Natural killer cell (primary cell): ENCODE data around the gene ACOX3. TPM values are rescaled to one million over a fixed set of nuclear protein-coding genes. Genes with fewer than 3 reads are reported as not detected.

Experiments used
- ATAC-seq, 3 donors: fragments of 150-1000 bp in 2 of 3; fragments of 200-7000 bp in 1 of 3; cut with Tn5 transposase; 1 replicate in 1 of 3; 2 replicates in 2 of 3; pipeline ENCODE4 v1.10.0; 2021; ENCODE audit warnings: mild to moderate bottlenecking in 2 of 3, moderate library complexity in 2 of 3
- DNase-seq, 2 donors: peaks; one replicate each; pipeline versions ENCODE4 v3.0.0 to v3.0.0-alpha.2; 2013 to 2021; ENCODE audit warnings: mixed read lengths in 1 of 2
- H3K27ac ChIP-seq: one replicate; pipeline ENCODE4 v1.5.1; 2013; ENCODE audit warnings: mild to moderate bottlenecking, low read length
- H3K27me3 ChIP-seq: one replicate; pipeline ENCODE4 v1.6.1; 2013; ENCODE audit warnings: low read length; ENCODE audit not compliant: control insufficient read depth, insufficient read depth
- H3K36me3 ChIP-seq: one replicate; pipeline ENCODE4 v1.6.1; 2013; ENCODE audit warnings: low read length; ENCODE audit not compliant: control insufficient read depth, insufficient read depth
- H3K4me1 ChIP-seq: one replicate; pipeline ENCODE4 v1.6.1; 2013; ENCODE audit warnings: low read length; ENCODE audit not compliant: control insufficient read depth, insufficient read depth
- H3K4me3 ChIP-seq: one replicate; pipeline ENCODE4 v1.5.1; 2013; ENCODE audit warnings: low read length
- H3K9me3 ChIP-seq: one replicate; pipeline ENCODE4 v1.6.1; 2013; ENCODE audit warnings: low read length; ENCODE audit not compliant: control insufficient read depth, insufficient read depth
- H3K27ac Mint-ChIP-seq, 2 donors: one replicate each; pipeline ENCODE4 v1.8.0; 2022; ENCODE audit warnings: mild to moderate bottlenecking in 2 of 2, mixed read lengths in 2 of 2, moderate library complexity in 1 of 2
- H3K27me3 Mint-ChIP-seq, 2 donors: one replicate each; pipeline ENCODE4 v1.8.0; 2022; ENCODE audit warnings: low read depth in 2 of 2, mixed read lengths in 2 of 2
- H3K36me3 Mint-ChIP-seq: one replicate; pipeline ENCODE4 v1.8.0; 2022; ENCODE audit warnings: mixed read lengths
- H3K4me1 Mint-ChIP-seq, 2 donors: one replicate each; pipeline ENCODE4 v1.8.0; 2022; ENCODE audit warnings: mixed read lengths in 2 of 2
- H3K4me3 Mint-ChIP-seq: one replicate; pipeline ENCODE4 v1.8.0; 2022; ENCODE audit warnings: mild to moderate bottlenecking, moderate library complexity, mixed read lengths
- H3K9me3 Mint-ChIP-seq, 2 donors: one replicate each; pipeline ENCODE4 v1.8.0; 2022; ENCODE audit warnings: mixed read lengths in 2 of 2
- WGBS: methylation state at CpG from one replicate; pipeline ENCODE4 v1.1.7; 2013; ENCODE audit warnings: missing lambda C conversion rate; ENCODE audit not compliant: insufficient coverage; 5-methylcytosine and 5-hydroxymethylcytosine counted together
- intact Hi-C: fragments of 100-400 bp; cut with micrococcal nuclease; formaldehyde crosslinking; loops from one replicate; pipeline ENCODE4 v1.14.2; 2022
- total RNA-seq, 4 donors: library from RNA; stranded (reverse); fragments of 120-200 nt in 1 of 4; gene quantifications; one replicate each; pipeline versions ENCODE4 v1.2.3 to v1.2.4, GENCODE V29; 2013 to 2022
- TF ChIP-seq, protein P1 (sequence below): fragments of 200-600 bp; IDR thresholded peaks from one replicate; pipeline ENCODE4 v1.8.0; 2022; ENCODE audit warnings: antibody characterized with exemption

Gene ACOX3
- total RNA-seq, 3 donors from 2014 or later (not counting 1 experiment from before 2014, with no cell fraction given) = 12.4 to 18.3 (median 15.4) TPM

- peaks cover 21% of the 10 kb centered on the region for H3K4me1 ChIP-seq
- no peak overlapping the region for H3K27ac ChIP-seq
- TF ChIP-seq, protein P1, sequence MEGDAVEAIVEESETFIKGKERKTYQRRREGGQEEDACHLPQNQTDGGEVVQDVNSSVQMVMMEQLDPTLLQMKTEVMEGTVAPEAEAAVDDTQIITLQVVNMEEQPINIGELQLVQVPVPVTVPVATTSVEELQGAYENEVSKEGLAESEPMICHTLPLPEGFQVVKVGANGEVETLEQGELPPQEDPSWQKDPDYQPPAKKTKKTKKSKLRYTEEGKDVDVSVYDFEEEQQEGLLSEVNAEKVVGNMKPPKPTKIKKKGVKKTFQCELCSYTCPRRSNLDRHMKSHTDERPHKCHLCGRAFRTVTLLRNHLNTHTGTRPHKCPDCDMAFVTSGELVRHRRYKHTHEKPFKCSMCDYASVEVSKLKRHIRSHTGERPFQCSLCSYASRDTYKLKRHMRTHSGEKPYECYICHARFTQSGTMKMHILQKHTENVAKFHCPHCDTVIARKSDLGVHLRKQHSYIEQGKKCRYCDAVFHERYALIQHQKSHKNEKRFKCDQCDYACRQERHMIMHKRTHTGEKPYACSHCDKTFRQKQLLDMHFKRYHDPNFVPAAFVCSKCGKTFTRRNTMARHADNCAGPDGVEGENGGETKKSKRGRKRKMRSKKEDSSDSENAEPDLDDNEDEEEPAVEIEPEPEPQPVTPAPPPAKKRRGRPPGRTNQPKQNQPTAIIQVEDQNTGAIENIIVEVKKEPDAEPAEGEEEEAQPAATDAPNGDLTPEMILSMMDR = no peak
- H3K36me3 ChIP-seq = peaks cover 8% of the 10 kb centered on the region
- 96% methylated on average over 9 of the region's 9 CpGs for WGBS
- H3K27ac Mint-ChIP-seq = no peak overlapping the region
- no peaks in the 10 kb centered on the region for H3K9me3 ChIP-seq
- no peaks in the 10 kb centered on the region for H3K27me3 ChIP-seq
- no peaks in the 10 kb centered on the region for H3K36me3 Mint-ChIP-seq
- no peak for DNase-seq
- no peaks in the 10 kb centered on the region for H3K27me3 Mint-ChIP-seq
- no peak overlapping the region for H3K4me3 Mint-ChIP-seq
- intact Hi-C loops = no loop called here
- H3K9me3 Mint-ChIP-seq = no peaks in the 10 kb centered on the region
- ATAC-seq = no peak
- H3K4me3 ChIP-seq = no peak overlapping the region
- H3K4me1 Mint-ChIP-seq = peaks cover 17 to 18% of the 10 kb centered on the region in 2 donors
Observed at GRCh38 chr4:8405516-8405875, 35.0 kb downstream of the ACOX3 start.

GRCh38 chr4:8404791-8405515 lies 35.6 kb downstream of the ACOX3 start:
- TF ChIP-seq, protein P1 = no peak
- no peak overlapping the region for H3K27ac ChIP-seq
- Mint-ChIP-seq H3K27ac (no peak overlapping the region), H3K27me3 (no peaks in the 10 kb centered on the region), H3K9me3 (no peaks in the 10 kb centered on the region), H3K36me3 (no peaks in the 10 kb centered on the region), H3K4me3 (no peak overlapping the region), H3K4me1 (peaks cover 12 to 14% of the 10 kb centered on the region in 2 donors)
- H3K4me3 ChIP-seq = no peak overlapping the region
- no peaks in the 10 kb centered on the region for H3K27me3 ChIP-seq
- ATAC-seq = no peak
- WGBS = 96% methylated on average over 14 of the region's 14 CpGs
- peaks cover 15% of the 10 kb centered on the region for H3K4me1 ChIP-seq
- intact Hi-C loops = no loop called here
- H3K9me3 ChIP-seq = no peaks in the 10 kb centered on the region
- no peak for DNase-seq
- H3K36me3 ChIP-seq = peaks cover 8% of the 10 kb centered on the region

DNA sequence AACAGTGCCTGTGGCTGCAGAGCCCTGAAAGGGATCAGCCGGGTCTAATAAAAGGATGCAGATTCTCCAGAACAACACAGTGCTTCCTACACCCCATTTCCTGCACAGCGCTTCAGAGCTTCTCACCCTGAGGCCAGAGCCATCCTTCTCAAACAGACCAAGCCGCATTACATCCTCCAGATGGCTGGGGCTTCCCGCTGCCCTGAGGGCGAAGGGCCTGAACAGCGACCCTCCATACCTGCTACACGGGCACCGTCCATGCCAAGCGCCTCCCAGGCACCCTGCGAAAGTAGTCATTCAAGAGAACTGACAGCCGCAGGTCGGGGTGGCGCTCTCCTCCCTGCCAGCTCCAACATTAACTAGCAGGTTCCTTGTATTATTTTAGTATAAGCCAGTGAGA lies 36.5 kb downstream of the ACOX3 start:
- H3K4me1 Mint-ChIP-seq = peaks cover 2 to 4% of the 10 kb centered on the region in 2 donors
- H3K27me3 Mint-ChIP-seq = no peaks in the 10 kb centered on the region
- ATAC-seq (no peak), DNase-seq (no peak)
- Histone ChIP-seq H3K27ac (no peak overlapping the region), H3K4me3 (no peak overlapping the region), H3K9me3 (no peaks in the 10 kb centered on the region), H3K4me1 (peaks cover 5% of the 10 kb centered on the region), H3K36me3 (peaks cover 8% of the 10 kb centered on the region), H3K27me3 (no peaks in the 10 kb centered on the region)
- H3K9me3 Mint-ChIP-seq = no peaks in the 10 kb centered on the region
- H3K4me3 Mint-ChIP-seq = no peak overlapping the region
- H3K27ac Mint-ChIP-seq = no peak overlapping the region
- WGBS = 59% methylated on average over 13 of the region's 13 CpGs
- intact Hi-C loops = loop anchor here (2.0 kb wide), 1 partner anchor 161 kb away; no protein-coding TSS in a partner anchor
- TF ChIP-seq, protein P1 = no peak
- no peaks in the 10 kb centered on the region for H3K36me3 Mint-ChIP-seq
